ENCODE data around the gene CDYL.

Gene CDYL

GRCh38 chr6:4776131-4776492 lies at the start of gene CDYL:
CDYL (plus strand) TSS chr6:4776404; CDS start chr6:4776784, 380 bp downstream.
- DNase-seq (ENCODE audit: low read depth in 2 of 2), result peak; percentile 74 to 80

- no peak for DNase-seq (ENCODE audit: low read depth in 2 of 2)
Measured at GRCh38 chr6:4726645-4727044, 49.6 kb upstream of the CDYL start.

- no peak for DNase-seq (ENCODE audit: low read depth in 2 of 2)
Measured at GRCh38 chr6:4727217-4727616, 49.0 kb upstream of the CDYL start.

- no peak for DNase-seq (ENCODE audit: low read depth in 2 of 2)
Measured at GRCh38 chr6:4727671-4728435, 48.4 kb upstream of the CDYL start.

GRCh38 chr6:4728436-4728769 lies 47.8 kb upstream of the CDYL start:
- DNase-seq (ENCODE audit: low read depth in 2 of 2), result no peak

- no peak for DNase-seq (ENCODE audit: low read depth in 2 of 2)
Measured at GRCh38 chr6:4728926-4729325, 47.3 kb upstream of the CDYL start.

- DNase-seq (ENCODE audit: low read depth in 2 of 2), result no peak
Measured at GRCh38 chr6:4731996-4732395, 44.2 kb upstream of the CDYL start.

GRCh38 chr6:4732691-4733315 lies 43.4 kb upstream of the CDYL start:
- peak; percentile 72 to 75 for DNase-seq (ENCODE audit: low read depth in 2 of 2)

- DNase-seq (ENCODE audit: low read depth in 2 of 2), result no peak
Measured at GRCh38 chr6:4736371-4736873, 39.8 kb upstream of the CDYL start.

- no peak for DNase-seq (ENCODE audit: low read depth in 2 of 2)
Measured at GRCh38 chr6:4740032-4740431, 36.2 kb upstream of the CDYL start.

- no peak for DNase-seq (ENCODE audit: low read depth in 2 of 2)
Measured at GRCh38 chr6:4743062-4743461, 33.1 kb upstream of the CDYL start.

GRCh38 chr6:4743926-4744325 lies 32.3 kb upstream of the CDYL start:
- DNase-seq (ENCODE audit: low read depth in 2 of 2), result no peak

- DNase-seq (ENCODE audit: low read depth in 2 of 2), result no peak
Measured at GRCh38 chr6:4747588-4747987, 28.6 kb upstream of the CDYL start.

GRCh38 chr6:4751823-4752464 lies 24.3 kb upstream of the CDYL start:
- DNase-seq (ENCODE audit: low read depth in 2 of 2), result no peak

GRCh38 chr6:4756247-4756646 lies 20.0 kb upstream of the CDYL start:
- DNase-seq (ENCODE audit: low read depth in 2 of 2), result no peak

GRCh38 chr6:4759997-4760396 lies 16.2 kb upstream of the CDYL start:
- no peak for DNase-seq (ENCODE audit: low read depth in 2 of 2)

GRCh38 chr6:4760773-4761172 lies 15.4 kb upstream of the CDYL start:
- no peak for DNase-seq (ENCODE audit: low read depth in 2 of 2)

- DNase-seq (ENCODE audit: low read depth in 2 of 2), result no peak
Measured at GRCh38 chr6:4762294-4762693, 13.9 kb upstream of the CDYL start.

GRCh38 chr6:4763921-4764320 lies 12.3 kb upstream of the CDYL start:
- no peak for DNase-seq (ENCODE audit: low read depth in 2 of 2)

GRCh38 chr6:4768815-4769214 lies 7.4 kb upstream of the CDYL start:
- DNase-seq (ENCODE audit: low read depth in 2 of 2), result no peak

- DNase-seq (ENCODE audit: low read depth in 2 of 2), result no peak
Measured at GRCh38 chr6:4772750-4773149, 3.5 kb upstream of the CDYL start.

- DNase-seq (ENCODE audit: low read depth in 2 of 2), result no peak
Measured at GRCh38 chr6:4773181-4773580, 3.0 kb upstream of the CDYL start.

GRCh38 chr6:4774296-4774695 lies 1.9 kb upstream of the CDYL start:
- no peak for DNase-seq (ENCODE audit: low read depth in 2 of 2)
